Neural cell (in vitro differentiated cells): Measurements from ENCODE around the gene FGD1. TPM values are rescaled to one million over a fixed set of nuclear protein-coding genes. Genes with fewer than 3 reads are reported as not detected.
A peak's percentile ranks its signal among the peaks of the same experiment; 100 is the strongest.

Experiments used
- H2AFZ ChIP-seq: fragments of 200-600, 300-800 bp; sonication (generic), shearing (Covaris generic); 2 replicates; pipeline ENCODE4 v1.6.0; 2014; ENCODE audit warnings: low read depth, mild to moderate bottlenecking, antibody characterized with exemption, low read length, moderate library complexity
- H3F3A ChIP-seq: fragments of 200-600 bp; shearing (Covaris generic); 2 replicates; pipeline ENCODE4 v1.6.1; 2016; ENCODE audit warnings: mild to moderate bottlenecking, moderate library complexity, mixed read lengths, antibody characterized with exemption, low read length; ENCODE audit not compliant: insufficient read depth, poor library complexity, severe bottlenecking
- H3K27ac ChIP-seq: fragments of 200-600, 300-800 bp; sonication (generic), shearing (Covaris generic); 2 replicates; pipeline ENCODE4 v1.5.1; 2014; ENCODE audit warnings: mild to moderate bottlenecking, low read length, moderate library complexity
- H3K27me3 ChIP-seq: fragments of 300-800, 200-600 bp; sonication (generic), shearing (Covaris generic); 2 replicates; pipeline ENCODE4 v1.6.0; 2014; ENCODE audit warnings: mild to moderate bottlenecking, low read depth, low read length, moderate library complexity; ENCODE audit not compliant: insufficient read depth
- H3K36me3 ChIP-seq: fragments of 300-800, 200-600 bp; sonication (generic), shearing (Covaris generic); 2 replicates; pipeline ENCODE4 v1.5.1; 2014; ENCODE audit warnings: mild to moderate bottlenecking, antibody characterized with exemption, low read length, moderate library complexity; ENCODE audit not compliant: insufficient read depth
- H3K4me2 ChIP-seq: fragments of 300-800, 200-600 bp; sonication (generic), shearing (Covaris generic); 2 replicates; pipeline ENCODE4 v1.6.0; 2014; ENCODE audit warnings: mild to moderate bottlenecking, low read length
- H3K4me3 ChIP-seq: fragments of 300-800, 200-600 bp; sonication (generic), shearing (Covaris generic); 2 replicates; pipeline ENCODE4 v1.5.1; 2014; ENCODE audit warnings: mild to moderate bottlenecking, low read length, moderate library complexity
- H3K79me2 ChIP-seq: fragments of 200-600 bp; shearing (Covaris generic); replicated peaks from 2 replicates; pipeline ENCODE4 v1.6.0; 2014; ENCODE audit warnings: mild to moderate bottlenecking, low read length, moderate library complexity; ENCODE audit not compliant: insufficient read depth
- H3K9ac ChIP-seq: fragments of 300-800, 200-600 bp; sonication (generic), shearing (Covaris generic); 2 replicates; pipeline ENCODE4 v1.6.1; 2016; ENCODE audit warnings: mild to moderate bottlenecking, low read length, mixed read lengths
- H3K9me2 ChIP-seq: fragments of 200-600 bp; shearing (Covaris generic); 2 replicates; pipeline ENCODE4 v1.6.1; 2016; ENCODE audit warnings: mild to moderate bottlenecking, low read length, mixed read lengths; ENCODE audit not compliant: insufficient read depth
- H3K9me3 ChIP-seq: fragments of 200-600, 300-800 bp; sonication (generic), shearing (Covaris generic); 2 replicates; pipeline ENCODE4 v1.6.1; 2016; ENCODE audit warnings: mild to moderate bottlenecking, mixed run types, low read length, moderate library complexity, mixed read lengths
- H4K20me1 ChIP-seq: fragments of 200-600 bp; shearing (Covaris generic); 2 replicates; pipeline ENCODE4 v1.6.1; 2016; ENCODE audit warnings: mild to moderate bottlenecking, mixed run types; ENCODE audit not compliant: insufficient read depth
- EP300 ChIP-seq: fragments of 450-650 bp; conservative IDR thresholded peaks from 2 replicates; pipeline ENCODE4 v1.6.1; 2014; ENCODE audit warnings: antibody characterized with exemption, mild to moderate bottlenecking, moderate library complexity; ENCODE audit not compliant: poor library complexity, severe bottlenecking
- EZH2 ChIP-seq: fragments of 200-600, 300-800 bp; shearing (Covaris generic), sonication (generic); IDR thresholded peaks from 2 replicates; pipeline ENCODE4 v1.6.1; 2014; ENCODE audit warnings: antibody characterized with exemption, low read length, borderline replicate concordance, mild to moderate bottlenecking; ENCODE audit not compliant: insufficient read depth, poor library complexity, severe bottlenecking
- MXI1 ChIP-seq: fragments of 450-650 bp; conservative IDR thresholded peaks from 2 replicates; pipeline ENCODE4 v1.6.1; 2014; ENCODE audit warnings: antibody characterized with exemption, mild to moderate bottlenecking; ENCODE audit not compliant: poor library complexity, severe bottlenecking
- POLR2AphosphoS5 ChIP-seq: IDR thresholded peaks from 2 replicates; pipeline ENCODE4 v1.6.1; 2012
- RAD21 ChIP-seq: fragments of 450-650 bp; conservative IDR thresholded peaks from 2 replicates; pipeline ENCODE4 v1.6.1; 2014; ENCODE audit warnings: antibody characterized with exemption, mild to moderate bottlenecking, moderate library complexity
- REST ChIP-seq: IDR thresholded peaks from 2 replicates; pipeline ENCODE4 v1.6.1; 2012; ENCODE audit warnings: borderline replicate concordance
- SMC3 ChIP-seq: fragments of 450-650 bp; conservative IDR thresholded peaks from 2 replicates; pipeline ENCODE4 v1.6.1; 2014; ENCODE audit warnings: antibody characterized with exemption, mild to moderate bottlenecking, moderate library complexity; ENCODE audit not compliant: poor library complexity
- TAF1 ChIP-seq: IDR thresholded peaks from 2 replicates; pipeline ENCODE4 v1.6.1; 2012; ENCODE audit warnings: low read depth
- polyA plus RNA-seq: library from polyadenylated mRNA; depleted of rRNA; stranded (reverse); fragments of >200 nt; gene quantifications from 2 replicates; pipeline ENCODE4 v1.2.3, GENCODE V29; 2014
- TF ChIP-seq, protein P1 (sequence below): fragments of 450-650 bp; IDR thresholded peaks from 2 replicates; pipeline ENCODE4 v1.5.1; 2014; ENCODE audit warnings: antibody characterized with exemption, mild to moderate bottlenecking, moderate library complexity; ENCODE audit not compliant: poor library complexity, severe bottlenecking

The FGD1 gene
- polyA plus RNA-seq, 1 donor from 2014 or later: 9.8 TPM

DNA sequence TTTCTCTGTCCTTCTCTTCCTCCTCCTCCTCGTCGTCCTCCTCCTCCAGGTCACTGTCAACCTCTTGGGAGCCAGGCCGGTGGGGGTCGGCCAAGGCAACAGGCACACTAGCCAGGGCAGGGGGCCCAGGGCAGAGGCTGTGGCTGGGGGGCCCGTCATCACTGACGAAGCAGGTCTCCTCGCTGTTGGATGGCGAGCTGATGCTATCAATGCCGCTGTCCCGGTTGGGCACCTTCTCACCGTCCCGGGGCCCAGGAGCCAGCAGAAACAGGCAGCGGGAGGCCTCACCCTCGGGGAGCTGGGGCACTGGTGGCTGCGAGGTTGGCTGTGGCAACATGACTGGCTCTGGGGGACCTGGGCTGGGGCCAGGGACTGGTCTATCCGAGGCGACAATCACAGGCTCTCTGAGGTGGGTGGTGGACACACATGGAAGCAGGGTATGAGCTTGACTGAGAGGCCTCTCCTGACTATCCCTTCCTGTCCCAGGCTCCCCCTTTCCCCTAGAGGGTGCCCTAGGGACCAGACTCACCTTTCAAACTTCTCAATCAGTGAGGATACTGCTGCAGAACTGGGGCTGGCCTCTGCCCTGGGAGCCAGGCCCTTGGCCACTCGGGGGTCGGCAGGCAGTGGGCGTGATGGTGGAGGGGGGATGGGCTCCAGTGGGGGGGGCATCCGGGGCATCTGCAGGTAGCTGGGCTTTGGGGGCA, 25.8 kb downstream of the FGD1 start:
- Histone ChIP-seq H3K36me3 (no peaks in the 10 kb centered on the region), H3K4me3 (no peak overlapping the region), H3K79me2 (no peaks in the 10 kb centered on the region), H3K4me2 (no peak overlapping the region), H3K9me2 (no peaks in the 10 kb centered on the region), H3K27ac (no peak overlapping the region), H3F3A (no peaks in the 10 kb centered on the region), H4K20me1 (no peaks in the 10 kb centered on the region), H3K9me3 (no peaks in the 10 kb centered on the region), H3K27me3 (no peaks in the 10 kb centered on the region), H2AFZ (no peak overlapping the region), H3K9ac (no peak overlapping the region)
- TF ChIP-seq POLR2AphosphoS5: no peak
- no peak for TF ChIP-seq RAD21
- no peak for TF ChIP-seq EZH2
- TF ChIP-seq EP300: no peak
- TF ChIP-seq, protein P1, sequence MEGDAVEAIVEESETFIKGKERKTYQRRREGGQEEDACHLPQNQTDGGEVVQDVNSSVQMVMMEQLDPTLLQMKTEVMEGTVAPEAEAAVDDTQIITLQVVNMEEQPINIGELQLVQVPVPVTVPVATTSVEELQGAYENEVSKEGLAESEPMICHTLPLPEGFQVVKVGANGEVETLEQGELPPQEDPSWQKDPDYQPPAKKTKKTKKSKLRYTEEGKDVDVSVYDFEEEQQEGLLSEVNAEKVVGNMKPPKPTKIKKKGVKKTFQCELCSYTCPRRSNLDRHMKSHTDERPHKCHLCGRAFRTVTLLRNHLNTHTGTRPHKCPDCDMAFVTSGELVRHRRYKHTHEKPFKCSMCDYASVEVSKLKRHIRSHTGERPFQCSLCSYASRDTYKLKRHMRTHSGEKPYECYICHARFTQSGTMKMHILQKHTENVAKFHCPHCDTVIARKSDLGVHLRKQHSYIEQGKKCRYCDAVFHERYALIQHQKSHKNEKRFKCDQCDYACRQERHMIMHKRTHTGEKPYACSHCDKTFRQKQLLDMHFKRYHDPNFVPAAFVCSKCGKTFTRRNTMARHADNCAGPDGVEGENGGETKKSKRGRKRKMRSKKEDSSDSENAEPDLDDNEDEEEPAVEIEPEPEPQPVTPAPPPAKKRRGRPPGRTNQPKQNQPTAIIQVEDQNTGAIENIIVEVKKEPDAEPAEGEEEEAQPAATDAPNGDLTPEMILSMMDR: no peak
- no peak for TF ChIP-seq REST
- TF ChIP-seq MXI1: no peak
- no peak for TF ChIP-seq SMC3
- no peak for TF ChIP-seq TAF1

- H3K27ac ChIP-seq: no peak overlapping the region
- H3K4me3 ChIP-seq: no peak overlapping the region
- H4K20me1 ChIP-seq: no peaks in the 10 kb centered on the region
- H3K9me2 ChIP-seq: no peaks in the 10 kb centered on the region
- no peaks in the 10 kb centered on the region for H3K27me3 ChIP-seq
- no peak overlapping the region for H3K9ac ChIP-seq
- TF ChIP-seq, protein P1: peak; percentile 44
- TF ChIP-seq RAD21 (peak; percentile 43), EZH2 (no peak), SMC3 (peak; percentile 22), EP300 (no peak)
- no peak overlapping the region for H2AFZ ChIP-seq
- no peaks in the 10 kb centered on the region for H3K9me3 ChIP-seq
- no peak overlapping the region for H3K4me2 ChIP-seq
- H3K79me2 ChIP-seq: no peaks in the 10 kb centered on the region
- no peaks in the 10 kb centered on the region for H3K36me3 ChIP-seq
- H3F3A ChIP-seq: no peaks in the 10 kb centered on the region
These were observed 43.1 kb downstream of the FGD1 start for GRCh38 chrX:54452920-54453319.
